ENCODE data around the gene ZFHX3. TPM values are rescaled to one million over a fixed set of nuclear protein-coding genes. Genes with fewer than 3 reads are reported as not detected.

Gene ZFHX3
- total and polyA plus RNA-seq, 9 of the 15 experiments (the other 6 are each of a cell fraction or from before 2014, with no cell fraction given): 0.01 to 0.23 (median 0.06) TPM; not detected in 4

DNA sequence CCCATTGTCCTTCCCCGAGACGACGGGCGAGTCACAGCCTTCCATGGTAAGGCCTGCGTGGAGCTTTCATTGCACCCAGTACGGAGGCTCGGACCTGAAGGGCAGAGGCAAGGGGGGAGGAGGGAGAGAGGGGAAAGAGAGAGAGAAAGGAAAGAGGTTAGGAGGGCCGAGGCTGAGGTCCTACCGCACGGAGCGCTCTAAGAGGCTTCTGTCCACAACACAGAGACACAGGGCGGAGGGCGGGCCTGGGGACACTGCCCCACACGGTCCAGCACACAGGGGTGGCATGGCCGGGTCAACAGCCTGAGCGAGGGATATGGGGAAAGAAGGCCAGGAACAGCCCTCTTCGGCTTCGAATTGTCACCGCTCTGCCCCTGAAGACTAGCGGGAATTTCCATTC, 87.8 kb downstream of the ZFHX3 start:
- TF ChIP-seq, protein P1, sequence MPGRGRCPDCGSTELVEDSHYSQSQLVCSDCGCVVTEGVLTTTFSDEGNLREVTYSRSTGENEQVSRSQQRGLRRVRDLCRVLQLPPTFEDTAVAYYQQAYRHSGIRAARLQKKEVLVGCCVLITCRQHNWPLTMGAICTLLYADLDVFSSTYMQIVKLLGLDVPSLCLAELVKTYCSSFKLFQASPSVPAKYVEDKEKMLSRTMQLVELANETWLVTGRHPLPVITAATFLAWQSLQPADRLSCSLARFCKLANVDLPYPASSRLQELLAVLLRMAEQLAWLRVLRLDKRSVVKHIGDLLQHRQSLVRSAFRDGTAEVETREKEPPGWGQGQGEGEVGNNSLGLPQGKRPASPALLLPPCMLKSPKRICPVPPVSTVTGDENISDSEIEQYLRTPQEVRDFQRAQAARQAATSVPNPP (IDR thresholded peaks at IDR 0.05; ENCODE audit: borderline replicate concordance, insufficient read depth, insufficient read length): no peak
- no peak for TF ChIP-seq FOXK2 (conservative IDR thresholded peaks at IDR 0.05 in 1 of 2, IDR thresholded peaks at IDR 0.05 in 1 of 2; ENCODE audit: low read depth in 2 of 2)
- TF ChIP-seq HIVEP1 (CRISPR knock-in tag; IDR thresholded peaks at IDR 0.05): no peak
- ChIA-PET POLR2A (no interaction called here), CTCF (ENCODE audit: low intra/inter-chr PET ratio) (no interaction called here)
- FAIRE-seq: no peak
- no peak for DNase-seq (ENCODE audit: extremely low read depth in 1 of 4, low spot score in 3 of 4)
- Histone ChIP-seq H3K4me2 (ENCODE audit: insufficient read depth, low read length) (no peak overlapping the region), H2AFZ (ENCODE audit: low read depth, low read length) (no peak overlapping the region), H3K9ac (ENCODE audit: insufficient read depth in 1 of 2, low read depth in 2 of 2, low read length in 2 of 2) (no peak overlapping the region), H3K27ac (ENCODE audit: extremely low read depth, low read depth, low read length) (no peak overlapping the region), H3K9me1 (ENCODE audit: control insufficient read depth, insufficient read depth, low read length) (no peaks in the 10 kb centered on the region), H3K4me3 (no peak overlapping the region), H3K27me3 (ENCODE audit: control insufficient read depth in 2 of 2, insufficient read depth in 2 of 2, low read length in 2 of 2) (peaks cover 50 to 73% of the 10 kb centered on the region in 2 experiments), H3K79me2 (ENCODE audit: control insufficient read depth, insufficient read depth, low read length) (no peaks in the 10 kb centered on the region), H3K36me3 (ENCODE audit: control insufficient read depth, insufficient read depth, low read length) (no peaks in the 10 kb centered on the region), H3K4me1 (replicated peaks in 1 of 2; ENCODE audit: control insufficient read depth in 2 of 2, insufficient read depth in 2 of 2, low read length in 2 of 2) (no peaks in the 10 kb centered on the region; a peak in 1 of 5 replicates), H4K20me1 (replicated peaks; ENCODE audit: control insufficient read depth, insufficient read depth, low read length) (no peaks in the 10 kb centered on the region), H3K9me3 (replicated peaks; ENCODE audit: control insufficient read depth, insufficient read depth, low read depth, low read length) (no peaks in the 10 kb centered on the region)
- no peak for ATAC-seq
- in situ Hi-C loops (cut with MboI) (no loop called here), intact Hi-C loops (cut with micrococcal nuclease) (no loop called here)
- no TSS peak for BruUV-seq (replicated peaks)
- WGBS (ENCODE audit: insufficient coverage, low coverage, missing lambda C conversion rate): 1% methylated on average over 16 of the region's 20 CpGs

DNA sequence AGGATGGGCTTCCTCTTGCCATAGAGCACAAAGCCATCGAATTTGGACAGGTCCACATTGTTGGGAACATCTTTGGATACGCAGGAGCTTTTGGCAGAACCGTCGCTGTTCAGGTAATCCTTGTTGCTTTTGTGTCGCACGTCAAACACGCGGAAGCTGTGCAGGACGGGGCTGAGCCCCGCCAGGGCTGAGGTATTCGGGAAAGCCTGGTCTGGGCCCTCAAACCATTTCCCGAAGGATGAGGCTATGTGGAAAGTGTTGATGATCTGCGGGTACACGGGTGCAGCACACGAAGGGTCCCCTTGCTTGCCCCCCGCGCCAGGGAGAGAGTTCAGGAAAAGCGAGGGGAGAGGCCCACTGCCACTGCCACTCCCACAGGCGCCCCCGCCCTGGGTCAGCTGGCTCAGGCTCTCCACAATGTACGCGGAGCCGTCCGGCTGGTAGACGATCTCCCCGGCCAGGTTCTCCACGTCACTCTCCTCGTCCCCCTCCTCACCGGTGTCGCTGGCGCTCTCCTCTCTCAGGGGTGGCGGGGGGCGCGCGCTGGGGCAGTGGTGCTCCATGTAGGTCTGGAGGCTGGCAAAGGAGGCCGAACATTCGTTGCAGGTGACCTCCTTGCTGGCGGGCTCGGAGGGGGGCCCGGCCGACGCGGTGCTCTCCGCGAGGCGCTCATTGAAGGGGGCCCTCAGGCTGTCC, 88.5 kb downstream of the ZFHX3 start:
- Histone ChIP-seq H3K4me1 (replicated peaks in 1 of 2; ENCODE audit: control insufficient read depth in 2 of 2, insufficient read depth in 2 of 2, low read length in 2 of 2) (no peaks in the 10 kb centered on the region; a peak in 1 of 5 replicates), H3K27me3 (ENCODE audit: control insufficient read depth in 2 of 2, insufficient read depth in 2 of 2, low read length in 2 of 2) (peaks cover 55 to 70% of the 10 kb centered on the region in 2 experiments), H3K27ac (ENCODE audit: extremely low read depth, low read depth, low read length) (no peak overlapping the region), H3K9ac (ENCODE audit: insufficient read depth in 1 of 2, low read depth in 2 of 2, low read length in 2 of 2) (no peak overlapping the region), H4K20me1 (replicated peaks; ENCODE audit: control insufficient read depth, insufficient read depth, low read length) (no peaks in the 10 kb centered on the region), H3K36me3 (ENCODE audit: control insufficient read depth, insufficient read depth, low read length) (no peaks in the 10 kb centered on the region), H3K9me3 (replicated peaks; ENCODE audit: control insufficient read depth, insufficient read depth, low read depth, low read length) (no peaks in the 10 kb centered on the region), H3K4me3 (no peak overlapping the region), H2AFZ (ENCODE audit: low read depth, low read length) (no peak overlapping the region), H3K4me2 (ENCODE audit: insufficient read depth, low read length) (no peak overlapping the region), H3K9me1 (ENCODE audit: control insufficient read depth, insufficient read depth, low read length) (no peaks in the 10 kb centered on the region), H3K79me2 (ENCODE audit: control insufficient read depth, insufficient read depth, low read length) (no peaks in the 10 kb centered on the region)
- FAIRE-seq (no peak), DNase-seq (ENCODE audit: extremely low read depth in 1 of 4, low spot score in 3 of 4) (no peak), ATAC-seq (no peak)
- intact Hi-C loops (cut with micrococcal nuclease): no loop called here
- WGBS (ENCODE audit: insufficient coverage, low coverage, missing lambda C conversion rate): 9% methylated on average over 45 of the region's 46 CpGs
- BruUV-seq (replicated peaks): no TSS peak
- CTCF ChIA-PET (ENCODE audit: low intra/inter-chr PET ratio): no interaction called here
- POLR2A ChIA-PET: no interaction called here
- in situ Hi-C loops (cut with MboI): no loop called here
- TF ChIP-seq ASH1L (IDR thresholded peaks at IDR 0.05; ENCODE audit: borderline replicate concordance, low read depth, partially characterized antibody) (no peak), BDP1 (IDR thresholded peaks at IDR 0.05; ENCODE audit: insufficient read depth, insufficient read length) (no peak), RBBP5 (IDR thresholded peaks at IDR 0.05; ENCODE audit: borderline replicate concordance, insufficient read depth, low read length, poor library complexity, severe bottlenecking) (no peak), BCL6 (CRISPR knock-in tag; IDR thresholded peaks at IDR 0.05) (no peak), SAFB (IDR thresholded peaks at IDR 0.05; ENCODE audit: borderline replicate concordance, low read depth, low read length) (no peak), SMARCA4 (IDR thresholded peaks at IDR 0.05) (no peak)
- TF ChIP-seq, protein P2, sequence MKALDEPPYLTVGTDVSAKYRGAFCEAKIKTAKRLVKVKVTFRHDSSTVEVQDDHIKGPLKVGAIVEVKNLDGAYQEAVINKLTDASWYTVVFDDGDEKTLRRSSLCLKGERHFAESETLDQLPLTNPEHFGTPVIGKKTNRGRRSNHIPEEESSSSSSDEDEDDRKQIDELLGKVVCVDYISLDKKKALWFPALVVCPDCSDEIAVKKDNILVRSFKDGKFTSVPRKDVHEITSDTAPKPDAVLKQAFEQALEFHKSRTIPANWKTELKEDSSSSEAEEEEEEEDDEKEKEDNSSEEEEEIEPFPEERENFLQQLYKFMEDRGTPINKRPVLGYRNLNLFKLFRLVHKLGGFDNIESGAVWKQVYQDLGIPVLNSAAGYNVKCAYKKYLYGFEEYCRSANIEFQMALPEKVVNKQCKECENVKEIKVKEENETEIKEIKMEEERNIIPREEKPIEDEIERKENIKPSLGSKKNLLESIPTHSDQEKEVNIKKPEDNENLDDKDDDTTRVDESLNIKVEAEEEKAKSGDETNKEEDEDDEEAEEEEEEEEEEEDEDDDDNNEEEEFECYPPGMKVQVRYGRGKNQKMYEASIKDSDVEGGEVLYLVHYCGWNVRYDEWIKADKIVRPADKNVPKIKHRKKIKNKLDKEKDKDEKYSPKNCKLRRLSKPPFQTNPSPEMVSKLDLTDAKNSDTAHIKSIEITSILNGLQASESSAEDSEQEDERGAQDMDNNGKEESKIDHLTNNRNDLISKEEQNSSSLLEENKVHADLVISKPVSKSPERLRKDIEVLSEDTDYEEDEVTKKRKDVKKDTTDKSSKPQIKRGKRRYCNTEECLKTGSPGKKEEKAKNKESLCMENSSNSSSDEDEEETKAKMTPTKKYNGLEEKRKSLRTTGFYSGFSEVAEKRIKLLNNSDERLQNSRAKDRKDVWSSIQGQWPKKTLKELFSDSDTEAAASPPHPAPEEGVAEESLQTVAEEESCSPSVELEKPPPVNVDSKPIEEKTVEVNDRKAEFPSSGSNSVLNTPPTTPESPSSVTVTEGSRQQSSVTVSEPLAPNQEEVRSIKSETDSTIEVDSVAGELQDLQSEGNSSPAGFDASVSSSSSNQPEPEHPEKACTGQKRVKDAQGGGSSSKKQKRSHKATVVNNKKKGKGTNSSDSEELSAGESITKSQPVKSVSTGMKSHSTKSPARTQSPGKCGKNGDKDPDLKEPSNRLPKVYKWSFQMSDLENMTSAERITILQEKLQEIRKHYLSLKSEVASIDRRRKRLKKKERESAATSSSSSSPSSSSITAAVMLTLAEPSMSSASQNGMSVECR (CRISPR knock-in tag; IDR thresholded peaks at IDR 0.05): no peak

Measured in K562 (cell line).